ENCODE results near the gene AKAP8L. TPM values are rescaled to one million over a fixed set of nuclear protein-coding genes. Genes with fewer than 3 reads are reported as not detected.
A peak's percentile ranks its signal among the peaks of the same experiment; 100 is the strongest.

AKAP8L gene
- total RNA-seq, 2 experiments from 2014 or later, result 96.3 to 98.2 TPM

GRCh38 chr19:15379083-15379998 lies 39.4 kb downstream of the AKAP8L start, which contains the start of gene AKAP8:
TSS of gene AKAP8 (minus strand) at chr19:15379787. CDS start at chr19:15379731, 56 bp downstream.
- ChIA-PET POLR2A (interaction anchor here (0.8 to 6.8 kb wide), 38 partner anchors 9 to 732 kb away, joined by 3 to 108 read pairs (median 4); partner anchors contain the start of genes AKAP8L, BRD4, RAB8A and RASAL3), CTCF (interaction anchor here (0.7 to 6.5 kb wide), 10 partner anchors 8 to 180 kb away, joined by 3 to 49 read pairs (median 4); partner anchors contain the start of gene AKAP8L)
- peak within 1 kb of the TSS; percentile 87 for H3K4me3 Mint-ChIP-seq
- H3K4me1 Mint-ChIP-seq, result peaks cover 36% of the 10 kb centered on the region
- H3K27ac Mint-ChIP-seq, result peak within 1 kb of the TSS; percentile 99
- peak; percentile 98 for DNase-seq
- peaks cover 21% of the 10 kb centered on the region for H3K36me3 Mint-ChIP-seq (ENCODE audit: low read depth)
- no peaks in the 10 kb centered on the region for H3K27me3 Mint-ChIP-seq
- H3K9me3 Mint-ChIP-seq, result no peaks in the 10 kb centered on the region

- Mint-ChIP-seq H3K27me3 (no peaks in the 10 kb centered on the region), H3K4me1 (peaks cover 36% of the 10 kb centered on the region), H3K36me3 (ENCODE audit: low read depth) (peaks cover 24% of the 10 kb centered on the region), H3K9me3 (no peaks in the 10 kb centered on the region), H3K27ac (peak overlapping the region; percentile 96), H3K4me3 (peak overlapping the region; percentile 87)
- ChIA-PET CTCF (interaction anchor here (1.1 to 6.5 kb wide), 7 partner anchors 9 to 181 kb away, joined by 3 to 49 read pairs (median 4); partner anchors contain the start of gene AKAP8L), POLR2A (interaction anchor here (0.7 to 6.8 kb wide), 31 partner anchors 14 to 807 kb away, joined by 3 to 108 read pairs (median 4); partner anchors contain the start of genes AKAP8L, BRD4, FAM32A and RAB8A)
- DNase-seq, result peak; percentile 63
Measured at GRCh38 chr19:15378534-15379082, 40.2 kb downstream of the AKAP8L start.

- DNase-seq, result no peak
- peaks cover 20% of the 10 kb centered on the region for H3K4me1 Mint-ChIP-seq
- no peak overlapping the region for H3K4me3 Mint-ChIP-seq
- CTCF ChIA-PET, result interaction anchor here (6.5 kb wide), 1 partner anchor 45 kb away, joined by 49 read pairs; the partner anchor contains the start of gene AKAP8L
- POLR2A ChIA-PET, result interaction anchor here (0.6 to 6.8 kb wide), 3 partner anchors 15 to 66 kb away, joined by 3 to 75 read pairs (median 49); partner anchors contain the start of gene BRD4
- H3K9me3 Mint-ChIP-seq, result no peaks in the 10 kb centered on the region
- no peaks in the 10 kb centered on the region for H3K27me3 Mint-ChIP-seq
- H3K27ac Mint-ChIP-seq, result no peak overlapping the region
- peaks cover 43% of the 10 kb centered on the region for H3K36me3 Mint-ChIP-seq (ENCODE audit: low read depth)
Measured at GRCh38 chr19:15374796-15375440, 43.9 kb downstream of the AKAP8L start.

- ChIA-PET POLR2A (interaction anchor here (6.8 kb wide), 1 partner anchor 42 kb away, joined by 75 read pairs; the partner anchor contains the start of gene BRD4), CTCF (no interaction called here)
- Mint-ChIP-seq H3K4me1 (peaks cover 20% of the 10 kb centered on the region), H3K4me3 (no peak overlapping the region), H3K36me3 (ENCODE audit: low read depth) (peaks cover 44% of the 10 kb centered on the region), H3K27me3 (no peaks in the 10 kb centered on the region), H3K27ac (no peak overlapping the region), H3K9me3 (no peaks in the 10 kb centered on the region)
- no peak for DNase-seq
Measured at GRCh38 chr19:15374105-15374651, 44.6 kb downstream of the AKAP8L start.

- POLR2A ChIA-PET, result interaction anchor here (1.8 kb wide), 1 partner anchor 41 kb away, joined by 6 read pairs; the partner anchor contains the start of gene BRD4
- CTCF ChIA-PET, result no interaction called here
- no peak for DNase-seq
- Mint-ChIP-seq H3K36me3 (ENCODE audit: low read depth) (peaks cover 49% of the 10 kb centered on the region), H3K27ac (no peak overlapping the region), H3K4me3 (no peak overlapping the region), H3K4me1 (peaks cover 20% of the 10 kb centered on the region), H3K27me3 (no peaks in the 10 kb centered on the region), H3K9me3 (no peaks in the 10 kb centered on the region)
Measured at GRCh38 chr19:15373644-15374043, 45.1 kb downstream of the AKAP8L start.

- Mint-ChIP-seq H3K36me3 (ENCODE audit: low read depth) (peaks cover 49% of the 10 kb centered on the region), H3K9me3 (no peaks in the 10 kb centered on the region), H3K4me3 (no peak overlapping the region), H3K4me1 (peaks cover 17% of the 10 kb centered on the region), H3K27me3 (no peaks in the 10 kb centered on the region), H3K27ac (no peak overlapping the region)
- ChIA-PET POLR2A (interaction anchor here (0.6 to 1.8 kb wide), 2 partner anchors 41 to 151 kb away, joined by 3 to 6 read pairs; partner anchors contain the start of gene BRD4), CTCF (no interaction called here)
- DNase-seq, result no peak
Measured at GRCh38 chr19:15372891-15373301, 45.9 kb downstream of the AKAP8L start.

- H3K36me3 Mint-ChIP-seq (ENCODE audit: low read depth), result peaks cover 51% of the 10 kb centered on the region
- H3K4me1 Mint-ChIP-seq, result peaks cover 13% of the 10 kb centered on the region
- H3K27me3 Mint-ChIP-seq, result no peaks in the 10 kb centered on the region
- ChIA-PET CTCF (no interaction called here), POLR2A (interaction anchor here (0.6 to 1.8 kb wide), 2 partner anchors 40 to 150 kb away, joined by 3 to 6 read pairs; partner anchors contain the start of gene BRD4)
- H3K9me3 Mint-ChIP-seq, result no peaks in the 10 kb centered on the region
- H3K4me3 Mint-ChIP-seq, result no peak overlapping the region
- no peak for DNase-seq
- H3K27ac Mint-ChIP-seq, result no peak overlapping the region
Measured at GRCh38 chr19:15372470-15372869, 46.3 kb downstream of the AKAP8L start.

GRCh38 chr19:15371786-15372380 lies 46.9 kb downstream of the AKAP8L start:
- CTCF ChIA-PET, result no interaction called here
- H3K4me3 Mint-ChIP-seq, result no peak overlapping the region
- no peaks in the 10 kb centered on the region for H3K9me3 Mint-ChIP-seq
- DNase-seq, result no peak
- H3K27ac Mint-ChIP-seq, result no peak overlapping the region
- H3K27me3 Mint-ChIP-seq, result no peaks in the 10 kb centered on the region
- peaks cover 54% of the 10 kb centered on the region for H3K36me3 Mint-ChIP-seq (ENCODE audit: low read depth)
- peaks cover 9% of the 10 kb centered on the region for H3K4me1 Mint-ChIP-seq
- POLR2A ChIA-PET, result interaction anchor here (1.2 to 1.8 kb wide), 2 partner anchors 11 to 40 kb away, joined by 4 to 6 read pairs; partner anchors contain the start of gene BRD4

GRCh38 chr19:15371119-15371518 lies 47.7 kb downstream of the AKAP8L start:
- Mint-ChIP-seq H3K27ac (no peak overlapping the region), H3K36me3 (ENCODE audit: low read depth) (peaks cover 55% of the 10 kb centered on the region)
- POLR2A ChIA-PET, result interaction anchor here (1.2 kb wide), 1 partner anchor 10 kb away, joined by 4 read pairs; no protein-coding TSS in a partner anchor

GRCh38 chr19:15369594-15369891 lies 49.2 kb downstream of the AKAP8L start:
- CTCF ChIA-PET, result no interaction called here
- Mint-ChIP-seq H3K27me3 (no peaks in the 10 kb centered on the region), H3K36me3 (ENCODE audit: low read depth) (peaks cover 59% of the 10 kb centered on the region), H3K9me3 (no peaks in the 10 kb centered on the region), H3K27ac (no peak overlapping the region), H3K4me1 (no peaks in the 10 kb centered on the region), H3K4me3 (no peak overlapping the region)
- DNase-seq, result no peak
- POLR2A ChIA-PET, result no interaction called here

More at GRCh38 chr19:15371119-15371518, 47.7 kb downstream of the AKAP8L start:
- Mint-ChIP-seq H3K4me3 (no peak overlapping the region), H3K27me3 (no peaks in the 10 kb centered on the region), H3K4me1 (peaks cover 5% of the 10 kb centered on the region), H3K9me3 (no peaks in the 10 kb centered on the region)
- DNase-seq, result no peak
- CTCF ChIA-PET, result interaction anchor here (1.0 kb wide), 2 partner anchors 13 to 47 kb away, joined by 3 read pairs; partner anchors contain the start of gene AKAP8L

GRCh38 chr19:15368798-15369593 lies 49.8 kb downstream of the AKAP8L start:
- Mint-ChIP-seq H3K27ac (no peak overlapping the region), H3K36me3 (ENCODE audit: low read depth) (peaks cover 59% of the 10 kb centered on the region), H3K4me1 (no peaks in the 10 kb centered on the region), H3K9me3 (no peaks in the 10 kb centered on the region), H3K27me3 (no peaks in the 10 kb centered on the region), H3K4me3 (no peak overlapping the region)
- ChIA-PET CTCF (no interaction called here), POLR2A (interaction anchor here (1.3 kb wide), 1 partner anchor 11 kb away, joined by 3 read pairs; the partner anchor contains the start of gene AKAP8)
- DNase-seq, result no peak
